ENCODE data around the gene DFFB.

DNA sequence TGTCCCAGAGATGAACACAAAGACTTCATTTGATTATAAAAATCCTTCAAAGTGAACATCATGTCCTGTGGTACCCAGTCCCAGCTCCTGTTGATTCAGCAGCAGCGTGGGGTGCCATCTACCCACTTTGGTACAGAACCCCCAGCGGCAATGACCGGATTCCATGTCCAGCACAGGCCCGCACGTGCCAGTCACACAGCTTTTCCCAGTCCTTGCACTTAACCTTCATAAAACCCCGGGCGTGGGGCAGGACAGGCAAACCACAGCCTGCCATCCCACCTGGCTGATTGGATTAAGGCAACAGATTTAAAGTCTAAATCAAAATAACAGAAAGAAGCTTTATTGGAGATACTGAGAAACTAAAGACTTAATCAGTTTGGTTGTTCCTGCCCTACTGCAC lies 15.8 kb upstream of the DFFB start:
- TF ChIP-seq YY1 (IDR thresholded peaks at IDR 0.05; ENCODE audit: insufficient read depth, insufficient read length) (no peak), SUZ12 (IDR thresholded peaks at IDR 0.05; ENCODE audit: extremely low read depth, insufficient read depth, insufficient read length) (no peak), ZNF274 (IDR thresholded peaks at IDR 0.05; ENCODE audit: low read depth, low read length) (no peak)

Data from NT2/D1 (cell line).